CD4-positive, alpha-beta T cell treated with Interleukin-17A for 1 hour (primary cell): ENCODE measurements around the gene CDH15.

Experiments
- DNase-seq: peaks from one replicate; pipeline ENCODE4 v3.0.0-alpha.2; 2020

CDH15 gene

GRCh38 chr16:89140981-89141883, 30.3 kb upstream of the CDH15 start:
- no peak for DNase-seq

GRCh38 chr16:89141884-89142267, 29.7 kb upstream of the CDH15 start:
- DNase-seq = no peak

GRCh38 chr16:89142474-89143195, 28.9 kb upstream of the CDH15 start:
- no peak for DNase-seq

DNA sequence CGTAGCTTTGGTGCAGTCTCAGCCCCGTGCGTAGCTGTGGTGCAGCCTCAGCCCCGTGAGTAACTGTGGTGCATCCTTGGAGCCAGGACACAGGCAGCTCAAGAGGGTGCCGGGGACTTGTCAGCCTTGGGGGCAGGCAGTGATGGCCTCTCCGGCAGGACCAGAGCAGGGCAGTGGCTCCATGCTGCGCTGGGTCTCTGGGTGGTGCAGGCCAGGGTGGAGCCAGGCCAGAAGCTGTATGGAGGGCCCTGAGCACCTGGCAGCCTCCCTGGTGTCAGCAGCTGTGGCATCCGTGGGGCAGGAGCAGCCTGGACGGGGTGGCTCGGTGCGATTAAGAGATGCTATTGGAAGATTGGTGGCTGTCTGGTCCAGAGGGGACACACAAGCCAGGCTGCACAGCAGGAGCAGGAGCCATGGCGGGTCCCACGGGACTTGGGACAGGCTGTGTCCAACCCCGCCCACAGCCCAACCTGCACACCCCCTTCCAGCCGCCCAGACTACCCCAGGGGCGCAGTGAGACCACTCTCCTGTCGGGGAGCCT, 28.3 kb upstream of the CDH15 start:
- DNase-seq = no peak

GRCh38 chr16:89143911-89144675, 27.5 kb upstream of the CDH15 start:
- no peak for DNase-seq

GRCh38 chr16:89144681-89145080, 26.9 kb upstream of the CDH15 start:
- no peak for DNase-seq

DNA sequence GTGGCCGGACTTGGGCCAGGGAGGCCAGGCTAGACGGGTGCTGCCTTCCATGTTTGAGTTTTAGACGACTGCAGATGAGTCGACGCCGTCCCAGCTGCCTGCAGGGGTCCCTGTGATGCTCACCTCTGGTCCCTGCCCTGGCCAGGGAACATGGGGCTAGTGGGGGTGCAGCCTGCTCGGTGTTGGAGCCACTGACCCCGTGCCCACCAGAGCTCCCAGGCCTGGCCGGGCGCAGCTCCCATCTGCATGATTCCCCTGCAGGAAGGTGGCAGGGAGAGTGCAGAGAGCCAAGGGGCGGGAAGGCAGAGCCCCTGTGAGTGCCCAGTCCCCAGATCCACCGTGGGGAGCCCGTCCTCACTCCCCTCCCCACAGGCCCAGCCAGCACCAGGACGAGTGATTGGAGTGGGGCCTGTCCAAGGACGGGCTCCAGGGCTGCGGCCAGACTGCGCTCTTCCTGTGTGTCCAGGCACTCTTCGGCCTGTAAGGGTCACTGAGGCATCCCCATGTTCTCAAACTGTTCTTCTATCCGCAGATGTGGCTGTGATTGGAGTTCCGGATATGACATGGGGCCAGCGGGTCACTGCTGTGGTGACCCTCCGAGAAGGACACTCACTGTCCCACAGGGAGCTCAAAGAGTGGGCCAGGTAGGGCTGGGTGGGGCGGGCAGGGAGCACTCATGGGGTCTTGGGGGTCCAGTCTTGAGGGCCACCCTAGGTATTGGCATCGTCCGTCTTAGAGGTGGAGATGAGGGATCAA, 26.0 kb upstream of the CDH15 start:
- no peak for DNase-seq

DNA sequence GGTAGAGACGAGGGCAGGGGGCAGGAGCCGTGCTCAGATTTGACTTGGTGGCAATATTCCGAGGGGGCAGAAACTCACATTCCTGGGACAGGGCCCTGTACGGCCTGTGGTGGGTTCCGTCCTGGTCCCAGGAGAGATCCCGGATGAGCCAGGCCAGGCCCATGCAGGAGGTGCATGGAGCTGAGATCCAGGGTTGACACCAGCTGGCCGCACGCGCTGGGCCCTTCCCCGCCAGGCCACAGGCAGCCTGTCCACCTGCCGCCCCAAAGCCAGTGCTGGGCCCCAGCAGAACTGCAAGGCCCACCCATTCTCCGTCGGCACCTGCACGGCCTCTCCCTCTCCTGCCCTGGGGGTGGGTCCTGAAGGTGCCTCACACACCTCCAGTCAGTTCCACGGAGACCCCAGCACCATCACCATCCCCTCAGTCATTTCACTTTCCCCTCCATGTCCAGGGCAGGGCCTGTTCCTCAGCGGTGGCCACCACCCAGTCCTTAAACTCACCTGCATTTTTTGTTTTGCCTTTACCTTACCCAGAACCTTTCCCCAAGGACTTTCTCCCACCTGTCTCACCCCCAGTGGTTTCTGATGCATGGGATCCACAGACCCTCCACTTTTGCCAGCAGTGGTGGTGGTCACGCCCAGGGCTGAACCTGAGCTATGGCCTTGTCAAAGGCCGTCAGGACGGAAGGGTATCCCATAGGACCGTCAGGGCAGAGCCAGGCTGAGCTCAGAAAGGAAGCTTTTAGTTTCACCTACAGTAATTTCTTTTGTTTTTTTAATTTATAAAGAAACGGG, 25.1 kb upstream of the CDH15 start:
- no peak for DNase-seq

DNA sequence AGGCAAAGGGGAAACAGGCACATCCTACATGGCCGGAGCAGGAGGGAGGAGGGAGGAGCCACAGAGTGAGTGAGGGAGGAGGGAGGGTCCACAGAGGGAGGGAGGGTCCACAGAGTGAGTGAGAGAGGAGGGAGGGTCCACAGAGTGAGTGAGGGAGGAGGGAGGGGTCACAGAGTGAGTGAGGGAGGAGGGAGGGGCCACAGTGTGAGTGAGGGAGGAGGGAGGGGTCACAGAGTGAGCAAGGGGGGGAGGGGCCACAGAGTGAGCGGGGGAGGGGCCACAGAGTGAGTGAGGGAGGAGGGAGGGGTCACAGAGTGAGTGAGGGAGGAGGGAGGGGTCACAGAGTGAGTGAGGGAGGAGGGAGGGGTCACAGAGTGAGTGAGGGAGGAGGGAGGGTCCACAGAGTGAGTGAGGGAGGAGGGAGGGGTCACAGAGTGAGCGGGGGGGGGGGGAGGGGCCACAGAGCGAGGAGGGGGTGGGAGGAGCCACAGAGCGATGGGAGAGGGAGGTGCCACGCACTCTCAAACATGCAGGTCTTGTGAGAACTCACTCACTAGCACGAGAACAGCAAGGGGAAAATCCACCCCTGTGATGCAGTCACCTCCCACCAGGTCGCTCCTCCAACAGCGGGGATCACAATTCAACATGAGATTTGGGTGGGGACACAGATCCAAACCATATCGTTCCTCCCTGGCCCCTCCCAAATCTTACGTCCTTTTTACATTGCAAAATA, 24.3 kb upstream of the CDH15 start:
- no peak for DNase-seq

DNA sequence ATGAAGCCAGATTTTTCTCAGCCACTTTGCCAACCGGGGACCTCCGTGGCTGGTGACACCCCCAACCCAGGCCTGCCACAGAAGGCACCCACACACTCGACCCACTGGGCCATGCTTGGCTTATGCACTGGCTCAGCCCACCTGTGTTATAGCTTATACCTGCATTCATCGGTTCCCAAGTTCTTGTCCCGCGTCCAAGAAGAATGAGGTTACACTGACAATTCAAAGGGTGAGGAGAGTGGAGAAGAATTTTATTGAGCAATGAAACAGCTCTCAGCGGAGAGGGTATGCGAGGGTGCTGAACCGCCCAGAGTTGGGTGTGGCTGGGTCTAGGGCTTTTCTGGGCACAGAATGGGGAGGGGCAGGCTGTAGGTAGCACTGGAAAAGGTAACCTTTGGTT, 22.2 kb upstream of the CDH15 start:
- no peak for DNase-seq

GRCh38 chr16:89150090-89150835, 21.3 kb upstream of the CDH15 start:
- DNase-seq = no peak

DNA sequence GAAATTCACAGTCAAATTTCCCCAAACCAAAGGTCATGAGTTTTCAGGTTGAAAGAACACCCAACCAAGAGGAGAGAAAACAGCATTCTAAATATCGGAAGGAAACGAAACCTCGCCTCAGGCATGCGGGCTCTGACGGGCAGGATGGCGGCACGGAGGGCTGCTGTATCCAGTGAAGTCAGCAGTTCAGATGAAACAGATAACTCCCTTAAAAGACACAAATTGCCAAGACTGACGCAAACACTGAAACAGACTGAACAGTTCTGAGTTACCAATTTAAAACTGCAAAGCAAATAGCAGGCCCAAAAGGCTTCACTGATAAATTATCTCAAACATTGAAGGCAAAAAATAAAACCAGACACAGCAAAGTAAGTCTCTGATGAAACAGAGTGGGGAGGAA, 20.6 kb upstream of the CDH15 start:
- no peak for DNase-seq

DNA sequence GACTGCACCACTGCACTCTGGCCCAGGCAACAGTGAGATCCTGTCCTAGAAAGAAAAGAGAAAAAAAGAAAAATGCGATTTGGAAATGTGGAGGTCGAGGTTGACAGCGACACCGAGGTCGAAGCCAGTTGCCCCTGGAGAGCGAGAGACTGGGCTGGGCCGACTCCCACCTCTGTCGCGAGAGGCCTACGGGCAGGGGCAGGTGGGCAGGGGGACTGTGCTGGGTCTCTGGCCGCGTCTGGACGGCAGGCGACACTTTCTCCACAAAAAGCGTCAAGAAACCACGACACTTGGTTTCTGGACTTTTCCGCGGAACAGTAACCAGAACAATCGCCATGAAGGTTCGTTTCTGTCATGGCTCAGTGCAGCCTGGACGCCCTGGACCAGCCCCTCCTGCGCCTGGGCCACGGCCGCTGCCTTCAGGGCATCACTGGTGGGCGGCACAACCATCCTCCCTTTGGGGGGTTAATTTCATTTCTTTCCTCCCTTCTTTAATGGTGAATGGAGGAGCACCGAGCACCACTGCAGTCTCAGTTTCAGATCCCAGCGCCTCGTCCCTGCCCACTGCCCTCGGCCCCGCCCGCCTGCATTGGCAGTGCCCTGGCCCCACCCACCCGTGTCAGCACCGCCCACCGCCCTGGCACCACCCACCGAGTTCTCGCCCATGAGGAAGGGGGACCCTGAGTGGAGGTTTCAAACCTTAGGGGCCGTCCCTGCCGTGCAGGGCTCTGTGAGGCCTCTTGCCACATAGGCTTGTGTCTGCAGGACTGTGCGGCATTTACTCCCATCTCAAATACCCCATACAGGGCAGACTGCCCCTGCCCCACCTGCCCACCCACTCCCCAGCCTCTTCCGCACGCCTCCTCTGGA, 18.5 kb upstream of the CDH15 start:
- no peak for DNase-seq

GRCh38 chr16:89153848-89154271, 17.7 kb upstream of the CDH15 start:
- no peak for DNase-seq

DNA sequence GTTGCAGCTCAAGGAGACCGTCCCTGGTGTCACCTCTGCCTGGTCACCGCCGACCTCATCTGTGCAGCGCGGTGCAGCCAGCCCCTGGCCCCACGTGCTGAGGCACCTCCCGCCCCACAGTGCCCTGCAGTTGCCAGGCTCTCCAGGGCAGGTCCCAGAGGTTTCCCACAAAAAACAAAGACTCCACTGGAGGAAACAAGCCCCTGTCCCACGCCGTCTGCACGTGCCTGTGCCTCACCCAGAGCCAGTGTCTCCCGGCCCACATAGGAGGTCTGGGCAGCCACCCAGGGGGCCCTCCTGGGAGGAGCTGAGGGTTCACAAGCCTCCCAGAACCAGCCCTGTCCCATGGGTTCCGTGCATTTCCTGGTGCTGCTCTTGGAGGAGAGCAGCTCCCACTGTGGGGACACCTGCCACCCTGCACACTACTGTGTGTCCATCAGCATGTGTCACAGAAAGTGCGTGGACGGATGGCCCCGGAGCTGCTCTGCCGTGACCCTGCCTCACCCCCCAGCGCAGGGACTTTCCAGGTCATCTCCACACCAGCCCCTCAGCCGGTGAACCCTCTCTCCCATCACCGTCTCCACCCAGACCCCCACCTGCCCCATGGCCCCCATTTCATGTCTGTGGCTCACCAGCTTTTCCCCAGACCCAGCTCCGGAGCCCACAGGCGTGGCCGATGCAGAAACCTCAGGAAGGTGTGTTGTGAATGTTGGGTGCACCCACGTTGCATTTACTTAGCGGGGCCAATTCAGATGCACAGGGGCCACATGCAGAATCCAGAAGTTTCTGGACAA, 17.0 kb upstream of the CDH15 start:
- DNase-seq = no peak

- no peak for DNase-seq
These were observed 16.3 kb upstream of the CDH15 start for GRCh38 chr16:89155184-89155679.

GRCh38 chr16:89155851-89156739, 15.5 kb upstream of the CDH15 start:
- no peak for DNase-seq
